HEK293T (cell line): ENCODE data around the gene HOXD11.

Experiments used
- ARNT ChIP-seq: fragments of 450-650 bp; IDR thresholded peaks from 2 replicates; pipeline ENCODE4 v1.6.1; 2017; ENCODE audit warnings: mild to moderate bottlenecking
- BHLHE40 ChIP-seq: fragments of 450-650 bp; IDR thresholded peaks from 2 replicates; pipeline ENCODE4 v1.6.1; 2016; ENCODE audit warnings: mild to moderate bottlenecking, moderate library complexity, borderline replicate concordance
- ELF4 ChIP-seq: fragments of 450-650 bp; IDR thresholded peaks from 2 replicates; pipeline ENCODE4 v1.6.1; 2017; ENCODE audit warnings: antibody characterized with exemption
- FOXA1 ChIP-seq: fragments of 450-650 bp; IDR thresholded peaks from 2 replicates; pipeline ENCODE4 v1.6.1; 2016; ENCODE audit warnings: mild to moderate bottlenecking
- FOXK2 ChIP-seq: fragments of 450-650 bp; IDR thresholded peaks from 2 replicates; pipeline ENCODE4 v1.6.1; 2016; ENCODE audit warnings: mild to moderate bottlenecking
- FOXM1 ChIP-seq: fragments of 450-650 bp; IDR thresholded peaks from 2 replicates; pipeline ENCODE4 v1.6.1; 2017; ENCODE audit warnings: mild to moderate bottlenecking, borderline replicate concordance
- LEF1 ChIP-seq: fragments of 450-650 bp; IDR thresholded peaks from 2 replicates; pipeline ENCODE4 v1.6.1; 2017; ENCODE audit warnings: mild to moderate bottlenecking, borderline replicate concordance
- NFRKB ChIP-seq: fragments of 450-650 bp; IDR thresholded peaks from 2 replicates; pipeline ENCODE4 v1.6.1; 2016; ENCODE audit warnings: mild to moderate bottlenecking, moderate library complexity
- SP1 ChIP-seq: fragments of 450-650 bp; IDR thresholded peaks from 2 replicates; pipeline ENCODE4 v1.6.1; 2017
- SUZ12 ChIP-seq: fragments of 450-650 bp; IDR thresholded peaks from 2 replicates; pipeline ENCODE4 v1.6.1; 2016; ENCODE audit warnings: mild to moderate bottlenecking
- TARDBP ChIP-seq: fragments of 450-650 bp; IDR thresholded peaks from 2 replicates; pipeline ENCODE4 v1.6.1; 2016
- ZNF384 ChIP-seq: fragments of 450-650 bp; IDR thresholded peaks from 2 replicates; pipeline ENCODE4 v1.6.1; 2016

DNA sequence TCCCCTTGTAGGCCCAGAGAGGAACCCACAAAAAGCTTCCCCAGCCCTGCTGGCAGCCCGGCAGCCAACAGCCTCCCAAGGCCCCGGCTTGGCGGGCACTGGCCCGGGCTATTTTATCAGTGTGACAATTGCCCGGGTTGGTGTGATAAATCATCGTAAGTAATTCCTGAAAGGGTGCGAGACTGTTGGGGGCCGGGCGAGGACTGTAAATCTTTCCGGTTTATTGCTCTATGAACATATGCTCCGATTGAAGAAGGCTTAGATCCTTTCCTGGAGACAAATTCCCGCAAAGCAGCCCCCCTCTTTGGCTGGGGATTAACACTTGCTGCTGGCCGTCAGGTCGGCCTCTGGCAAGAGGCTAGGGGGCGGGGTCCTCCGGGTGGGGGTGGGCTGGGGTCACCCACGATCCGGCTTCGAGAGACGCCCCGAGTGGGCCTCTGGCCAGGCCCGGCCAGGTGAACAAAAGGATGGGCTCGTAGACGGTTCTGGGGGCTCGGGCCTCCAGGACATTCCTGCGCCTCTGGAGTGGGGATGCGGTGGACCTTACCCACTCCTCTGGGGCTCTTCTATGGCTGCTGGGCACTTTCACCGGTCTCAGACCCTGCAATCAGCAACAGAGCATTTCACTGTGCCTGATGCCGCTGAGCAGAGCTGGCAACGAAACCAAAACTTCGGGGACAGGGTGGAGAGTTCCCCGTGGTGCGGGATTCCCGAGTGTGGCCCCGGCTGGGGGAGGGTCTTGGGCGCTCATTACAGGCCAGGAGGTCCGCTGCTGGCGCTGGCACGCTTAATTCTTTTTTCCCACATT, 52.0 kb downstream of the HOXD11 start:
- TF ChIP-seq FOXK2, result no peak
- TF ChIP-seq FOXM1, result 0 out of 2 replicates have a peak, but pooled peaks have one; percentile 47
- TF ChIP-seq ARNT, result peak; percentile 73; the same call in 1 of the 2 replicates
- no peak for TF ChIP-seq LEF1
- TF ChIP-seq ELF4, result no peak
- TF ChIP-seq NFRKB, result no peak
- no peak for TF ChIP-seq TARDBP
- no peak for TF ChIP-seq ZNF384
- TF ChIP-seq SUZ12, result no peak
- no peak for TF ChIP-seq BHLHE40
- TF ChIP-seq SP1, result no peak
- TF ChIP-seq FOXA1, result no peak
